ENCODE measurements around the gene ATAT1. TPM values are rescaled to one million over a fixed set of nuclear protein-coding genes. Genes with fewer than 3 reads are reported as not detected.
A peak's percentile ranks its signal among the peaks of the same experiment; 100 is the strongest.

Gene ATAT1
- total and polyA plus RNA-seq, 10 donors: 2.4 to 9.7 (median 7.3) TPM

DNA sequence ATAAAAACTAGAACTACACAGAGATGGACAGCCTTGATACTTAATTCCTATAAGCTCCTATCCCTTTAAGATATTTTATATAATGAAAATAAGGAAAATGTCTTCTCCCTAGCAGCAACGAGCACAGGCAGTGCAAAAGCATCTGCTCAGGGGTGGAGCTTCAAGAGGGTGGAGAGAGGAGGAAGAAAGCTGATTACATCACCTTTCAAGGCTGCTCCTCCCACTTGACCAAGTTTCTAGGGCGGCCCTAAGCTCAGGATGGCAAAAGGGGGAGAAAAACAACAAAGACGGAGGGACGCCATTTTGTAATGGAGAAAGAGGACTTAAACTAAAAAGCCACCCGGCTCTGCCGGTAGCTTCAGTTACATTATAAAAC is 11.8 kb upstream of the ATAT1 start:
- TF ChIP-seq POLR2A (IDR thresholded peaks at IDR 0.05): peak in 2 of 3 donors; percentile 23 to 62
- TF ChIP-seq, protein P1, sequence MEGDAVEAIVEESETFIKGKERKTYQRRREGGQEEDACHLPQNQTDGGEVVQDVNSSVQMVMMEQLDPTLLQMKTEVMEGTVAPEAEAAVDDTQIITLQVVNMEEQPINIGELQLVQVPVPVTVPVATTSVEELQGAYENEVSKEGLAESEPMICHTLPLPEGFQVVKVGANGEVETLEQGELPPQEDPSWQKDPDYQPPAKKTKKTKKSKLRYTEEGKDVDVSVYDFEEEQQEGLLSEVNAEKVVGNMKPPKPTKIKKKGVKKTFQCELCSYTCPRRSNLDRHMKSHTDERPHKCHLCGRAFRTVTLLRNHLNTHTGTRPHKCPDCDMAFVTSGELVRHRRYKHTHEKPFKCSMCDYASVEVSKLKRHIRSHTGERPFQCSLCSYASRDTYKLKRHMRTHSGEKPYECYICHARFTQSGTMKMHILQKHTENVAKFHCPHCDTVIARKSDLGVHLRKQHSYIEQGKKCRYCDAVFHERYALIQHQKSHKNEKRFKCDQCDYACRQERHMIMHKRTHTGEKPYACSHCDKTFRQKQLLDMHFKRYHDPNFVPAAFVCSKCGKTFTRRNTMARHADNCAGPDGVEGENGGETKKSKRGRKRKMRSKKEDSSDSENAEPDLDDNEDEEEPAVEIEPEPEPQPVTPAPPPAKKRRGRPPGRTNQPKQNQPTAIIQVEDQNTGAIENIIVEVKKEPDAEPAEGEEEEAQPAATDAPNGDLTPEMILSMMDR (IDR thresholded peaks at IDR 0.05 in 8 of 11, conservative IDR thresholded peaks at IDR 0.05 in 3 of 11): no peak
- TF ChIP-seq POLR2AphosphoS5 (IDR thresholded peaks at IDR 0.05): peak in 2 of 3 donors; percentile 23 to 93
- Histone ChIP-seq H3K4me3 (peak overlapping the region; percentile 70 to 98 (median 85)), H3K27ac (peak overlapping the region; percentile 93 to 98 (median 96)), H3K4me1 (peaks cover 34 to 68% (median 67%) of the 10 kb centered on the region in 6 donors), H3K27me3 (replicated peaks in 1 of 7) (no peaks in the 10 kb centered on the region), H3K36me3 (peaks cover 2 to 41% (median 15%) of the 10 kb centered on the region in 6 donors), H3K9me3 (no peaks in the 10 kb centered on the region)
- 0 to 1% (median 0%) methylated on average over 6 of the region's 6 CpGs for WGBS, 5 donors
- peak; percentile 90 for DNase-seq
- intact Hi-C loops (cut with DNase I; ENCODE audit: low total_unique reads): loop anchor here (10.0 kb wide), 1 partner anchor 110 kb away; the partner anchor contains the start of gene TUBB

DNA sequence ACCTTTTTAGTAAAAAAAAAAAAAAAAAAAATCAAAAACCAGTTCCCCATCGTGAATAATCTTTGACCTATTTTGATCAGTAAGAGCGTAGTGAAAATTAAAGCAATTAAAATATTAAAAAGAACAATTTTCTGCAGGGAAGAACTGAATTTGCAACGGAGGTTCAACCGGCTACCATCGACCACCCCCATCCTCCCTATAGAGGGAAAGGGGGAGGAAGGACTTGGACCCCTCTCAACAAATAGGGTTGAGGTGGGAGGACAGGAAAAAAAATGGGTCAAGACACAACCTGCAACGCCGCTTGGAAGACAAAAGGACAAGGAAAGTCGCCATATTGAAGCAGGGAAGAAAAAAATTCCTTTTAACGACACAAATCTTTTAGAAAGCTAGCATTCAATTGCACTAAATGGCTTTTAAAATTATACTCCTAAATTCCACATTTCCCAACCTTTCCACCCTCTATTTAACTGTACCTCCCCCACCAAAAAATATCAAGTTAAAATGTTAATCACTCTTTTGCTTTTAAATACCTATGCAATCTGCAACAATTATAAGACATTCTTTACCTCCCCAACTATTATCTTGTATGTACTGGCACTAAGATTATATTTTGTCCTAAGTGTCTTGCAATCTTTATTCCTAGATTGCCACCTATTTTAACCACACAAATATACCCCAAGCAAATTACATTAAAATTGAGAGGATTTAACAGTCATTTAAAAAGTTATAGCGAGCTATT is 11.3 kb upstream of the ATAT1 start:
- H3K27me3 ChIP-seq (replicated peaks in 1 of 7): no peaks in the 10 kb centered on the region
- H3K4me3 ChIP-seq: peak overlapping the region; percentile 70 to 98 (median 85)
- H3K9me3 ChIP-seq: no peaks in the 10 kb centered on the region
- H3K36me3 ChIP-seq: peaks cover 2 to 44% (median 21%) of the 10 kb centered on the region in 6 donors
- H3K27ac ChIP-seq: peak overlapping the region; percentile 93 to 98 (median 96)
- no peak for DNase-seq
- intact Hi-C loops (cut with DNase I; ENCODE audit: low total_unique reads): loop anchor here (10.0 kb wide), 1 partner anchor 109 kb away; the partner anchor contains the start of gene TUBB
- 0 to 1% (median 0%) methylated on average over 10 of the region's 10 CpGs for WGBS, 5 donors
- peaks cover 34 to 68% (median 61%) of the 10 kb centered on the region in 6 donors for H3K4me1 ChIP-seq
- TF ChIP-seq, protein P1 (IDR thresholded peaks at IDR 0.05 in 8 of 11, conservative IDR thresholded peaks at IDR 0.05 in 3 of 11): no peak
- no peak for TF ChIP-seq POLR2A (IDR thresholded peaks at IDR 0.05)
- no peak for TF ChIP-seq POLR2AphosphoS5 (IDR thresholded peaks at IDR 0.05)

DNA sequence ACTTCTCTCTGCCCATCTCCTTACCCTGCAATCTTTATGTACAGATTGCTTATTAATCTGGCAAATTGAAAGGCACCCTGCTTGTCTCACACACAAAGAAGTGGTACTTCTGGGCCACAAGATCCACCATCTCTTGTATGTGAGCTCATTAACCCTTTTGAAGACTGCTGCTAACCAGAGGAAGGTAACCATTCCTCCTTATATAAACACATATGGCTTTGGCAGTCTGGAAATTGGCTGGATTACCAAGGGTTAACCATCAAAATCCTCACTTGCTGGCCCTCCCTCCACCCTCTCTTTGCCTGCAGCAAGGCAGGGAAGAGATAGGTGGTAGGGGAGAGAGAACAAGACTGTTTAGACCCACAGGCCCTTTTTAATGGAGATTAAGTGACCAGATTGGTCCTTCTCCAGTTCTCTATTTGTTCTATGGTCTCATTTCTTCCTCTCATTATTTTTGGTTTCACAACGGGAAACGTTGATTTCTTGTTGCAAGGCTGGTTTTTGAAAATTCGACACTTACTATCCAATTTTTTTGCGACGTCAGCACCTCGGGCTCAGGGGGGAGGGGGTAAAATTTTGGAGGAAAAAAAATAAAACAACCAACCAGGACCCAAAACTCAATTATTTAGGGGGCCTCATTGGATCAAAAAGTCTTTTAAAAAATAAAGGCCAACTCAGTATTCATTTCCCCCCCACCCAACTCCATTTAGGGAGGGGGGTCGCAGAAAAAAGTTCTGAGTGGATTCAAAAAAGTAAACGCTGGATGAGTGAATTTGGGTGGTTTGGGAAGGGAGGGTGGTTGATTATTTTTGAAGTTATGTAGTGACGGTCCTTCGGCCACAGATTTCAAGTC is 10.5 kb upstream of the ATAT1 start:
- Histone ChIP-seq H3K4me1 (peaks cover 34 to 67% (median 54%) of the 10 kb centered on the region in 6 donors), H3K27ac (peak overlapping the region; percentile 93 to 98 (median 96)), H3K4me3 (peak overlapping the region; percentile 70 to 98 (median 85)), H3K27me3 (replicated peaks in 1 of 7) (no peaks in the 10 kb centered on the region), H3K9me3 (no peaks in the 10 kb centered on the region), H3K36me3 (peaks cover 2 to 47% (median 28%) of the 10 kb centered on the region in 6 donors)
- intact Hi-C loops (cut with DNase I; ENCODE audit: low total_unique reads): loop anchor here (10.0 kb wide), 1 partner anchor 109 kb away; the partner anchor contains the start of gene TUBB
- WGBS, 5 donors: 0 to 1% (median 0%) methylated on average over 10 of the region's 10 CpGs
- DNase-seq: no peak
- peak in 1 of 3 donors; percentile 72 for TF ChIP-seq POLR2AphosphoS5 (IDR thresholded peaks at IDR 0.05)
- no peak for TF ChIP-seq POLR2A (IDR thresholded peaks at IDR 0.05)

DNA sequence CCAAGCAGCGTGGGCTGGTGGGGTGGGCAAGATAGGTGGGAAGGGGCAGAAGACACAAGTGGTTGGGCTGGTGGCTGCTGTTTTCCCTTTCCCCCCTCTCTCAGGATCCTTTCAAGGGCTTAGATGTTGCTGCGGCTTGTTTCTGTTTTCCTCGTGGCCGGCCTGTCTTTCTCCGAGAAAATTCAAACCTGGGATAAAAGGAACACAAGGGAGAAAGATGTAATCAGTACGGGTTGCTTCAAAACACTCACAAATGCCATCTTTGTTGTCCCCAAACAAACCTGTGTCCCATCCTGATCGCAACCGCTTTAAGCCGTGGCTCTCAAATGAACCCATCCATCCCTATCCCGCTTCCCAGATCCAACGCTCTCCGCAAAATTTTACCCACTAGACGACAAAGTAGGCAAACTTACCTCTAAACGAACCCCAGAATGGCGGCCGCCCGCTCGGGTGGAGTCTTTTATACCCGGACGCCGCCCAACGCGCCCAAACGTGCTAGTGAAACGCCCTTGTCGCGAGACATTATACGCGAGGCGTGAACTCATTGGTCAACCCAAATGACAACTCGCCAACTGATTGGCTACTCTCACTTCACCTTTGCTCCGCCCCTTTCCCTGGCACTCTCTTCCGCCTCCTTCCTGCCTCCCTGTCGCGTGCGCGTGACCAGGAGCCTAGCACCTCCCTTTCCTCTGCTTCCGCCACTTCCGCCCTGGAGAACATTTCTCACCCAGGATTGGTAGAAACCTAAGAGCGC is 9.7 kb upstream of the ATAT1 start, which contains the start of gene PPP1R10:
PPP1R10 (minus strand) TSS at position 433 of the 754 bp plus-strand sequence. CDS start 7,299 bp downstream, outside the sequence.
- TF ChIP-seq, protein P1 (IDR thresholded peaks at IDR 0.05 in 8 of 11, conservative IDR thresholded peaks at IDR 0.05 in 3 of 11): peak in 2 of 11 experiments; percentile 5 to 8
- TF ChIP-seq POLR2AphosphoS5 (IDR thresholded peaks at IDR 0.05): peak; percentile 97 to 100 (median 99)
- peak; percentile 90 to 98 (median 97) for TF ChIP-seq POLR2A (IDR thresholded peaks at IDR 0.05)
- intact Hi-C loops (cut with DNase I; ENCODE audit: low total_unique reads): loop anchor here (10.0 kb wide), 1 partner anchor 108 kb away; the partner anchor contains the start of gene TUBB

More for the DNA sequence above, 9.7 kb upstream of the ATAT1 start, which contains the start of gene PPP1R10:
- 0 to 1% (median 0%) methylated on average over 40 of the region's 40 CpGs for WGBS, 5 donors
- DNase-seq: peak; percentile 98
- H3K27ac ChIP-seq: peak within 1 kb of the TSS; percentile 93 to 98 (median 96)
- no peaks in the 10 kb centered on the region for H3K9me3 ChIP-seq
- no peaks in the 10 kb centered on the region for H3K27me3 ChIP-seq (replicated peaks in 1 of 7)
- H3K4me3 ChIP-seq: peak within 1 kb of the TSS; percentile 70 to 98 (median 85)
- peaks cover 2 to 52% (median 36%) of the 10 kb centered on the region in 6 donors for H3K36me3 ChIP-seq
- H3K4me1 ChIP-seq: peaks cover 34 to 67% (median 47%) of the 10 kb centered on the region in 6 donors

All from spleen (tissue), 11 donors.